ENCODE measurements around the gene BCKDHA. TPM values are rescaled to one million over a fixed set of nuclear protein-coding genes. Genes with fewer than 3 reads are reported as not detected.
A peak's percentile ranks its signal among the peaks of the same experiment; 100 is the strongest.

BCKDHA gene
- total RNA-seq, 1 experiment from 2014 or later: 19.4 TPM

- BruUV-seq (replicated peaks): TSS peak; percentile 35
- no peaks in the 10 kb centered on the region for H3K9me3 ChIP-seq
- H3K4me1 Mint-ChIP-seq (ENCODE audit: low read depth, unreplicated experiment): peaks cover 19% of the 10 kb centered on the region
- peak within 1 kb of the TSS; percentile 47 for H3K4me3 ChIP-seq (ENCODE audit: low read depth, low read length)
- DNase-seq: peak; percentile 88
- intact Hi-C loops (cut with micrococcal nuclease; ENCODE audit: unreplicated experiment): loop anchor here (1.0 kb wide), 2 partner anchors 18 to 30 kb away; partner anchors contain the start of genes BCKDHA and EXOSC5
- POLR2A ChIA-PET: interaction anchor here (0.7 to 1.9 kb wide), 2 partner anchors 13 to 780 kb away, joined by 10 to 29 read pairs; partner anchors contain the start of gene DMAC2
- peak within 1 kb of the TSS; percentile 72 for H3K4me3 Mint-ChIP-seq (ENCODE audit: unreplicated experiment)
- CTCF ChIA-PET: interaction anchor here (0.6 to 1.1 kb wide), 7 partner anchors 9 to 1807 kb away, joined by 3 to 7 read pairs (median 4); partner anchors contain the start of gene DMAC2
- peaks cover 13% of the 10 kb centered on the region; the same call in 1 of the 2 replicates for H3K4me1 ChIP-seq
- peaks cover 1% of the 10 kb centered on the region for H3K36me3 ChIP-seq (ENCODE audit: control insufficient read depth, insufficient read depth, low read length)
- no peak for TF ChIP-seq CTCF (IDR thresholded peaks at IDR 0.05; ENCODE audit: insufficient read depth in 1 of 2, low read depth in 1 of 2, low read length in 1 of 2, severe bottlenecking in 1 of 2, unreplicated experiment in 1 of 2)
- no peaks in the 10 kb centered on the region for H3K27me3 ChIP-seq (replicated peaks; ENCODE audit: control insufficient read depth, insufficient read depth, low read length)
- H3K27ac Mint-ChIP-seq (ENCODE audit: unreplicated experiment): peak within 1 kb of the TSS; percentile 81
- H3K27me3 Mint-ChIP-seq (ENCODE audit: insufficient read depth, unreplicated experiment): no peaks in the 10 kb centered on the region
- no peaks in the 10 kb centered on the region for H3K9me3 Mint-ChIP-seq (ENCODE audit: unreplicated experiment)
- peaks cover 25% of the 10 kb centered on the region for H3K36me3 Mint-ChIP-seq (ENCODE audit: insufficient read depth, unreplicated experiment)
These were observed 29.5 kb downstream of the BCKDHA start, which contains the start of gene B3GNT8 for GRCh38 chr19:41426952-41427646. B3GNT8 (minus strand) TSS chr19:41427374; CDS start chr19:41426778, 596 bp downstream.

GRCh38 chr19:41427647-41428480 lies 30.2 kb downstream of the BCKDHA start:
- no TSS peak for BruUV-seq (replicated peaks)
- H3K9me3 Mint-ChIP-seq (ENCODE audit: unreplicated experiment): no peaks in the 10 kb centered on the region
- ChIA-PET POLR2A (interaction anchor here (1.6 to 1.9 kb wide), 2 partner anchors 11 to 12 kb away, joined by 5 to 29 read pairs; partner anchors contain the start of gene DMAC2), CTCF (interaction anchor here (0.7 to 1.2 kb wide), 3 partner anchors 11 to 86 kb away, joined by 3 to 5 read pairs (median 3); partner anchors contain the start of gene DMAC2)
- H3K4me1 Mint-ChIP-seq (ENCODE audit: low read depth, unreplicated experiment): peaks cover 19% of the 10 kb centered on the region
- peaks cover 18% of the 10 kb centered on the region for H3K36me3 Mint-ChIP-seq (ENCODE audit: insufficient read depth, unreplicated experiment)
- no peak for TF ChIP-seq CTCF (IDR thresholded peaks at IDR 0.05; ENCODE audit: insufficient read depth in 1 of 2, low read depth in 1 of 2, low read length in 1 of 2, severe bottlenecking in 1 of 2, unreplicated experiment in 1 of 2)
- Histone ChIP-seq H3K36me3 (ENCODE audit: control insufficient read depth, insufficient read depth, low read length) (peaks cover 1% of the 10 kb centered on the region), H3K4me3 (ENCODE audit: low read depth, low read length) (peak overlapping the region; percentile 47), H3K4me1 (peaks cover 13% of the 10 kb centered on the region; the same call in 1 of the 2 replicates), H3K9me3 (no peaks in the 10 kb centered on the region), H3K27me3 (replicated peaks; ENCODE audit: control insufficient read depth, insufficient read depth, low read length) (no peaks in the 10 kb centered on the region)
- intact Hi-C loops (cut with micrococcal nuclease; ENCODE audit: unreplicated experiment): loop anchor here (1.0 kb wide), 2 partner anchors 19 to 31 kb away; partner anchors contain the start of genes BCKDHA and EXOSC5
- no peaks in the 10 kb centered on the region for H3K27me3 Mint-ChIP-seq (ENCODE audit: insufficient read depth, unreplicated experiment)
- peak overlapping the region; percentile 81 for H3K27ac Mint-ChIP-seq (ENCODE audit: unreplicated experiment)
- no peak for DNase-seq
- H3K4me3 Mint-ChIP-seq (ENCODE audit: unreplicated experiment): peak overlapping the region; percentile 72

- intact Hi-C loops (cut with micrococcal nuclease; ENCODE audit: unreplicated experiment): no loop called here
- Mint-ChIP-seq H3K36me3 (ENCODE audit: insufficient read depth, unreplicated experiment) (peaks cover 16% of the 10 kb centered on the region), H3K27ac (ENCODE audit: unreplicated experiment) (peak overlapping the region; percentile 72), H3K4me3 (ENCODE audit: unreplicated experiment) (no peak overlapping the region), H3K4me1 (ENCODE audit: low read depth, unreplicated experiment) (peaks cover 19% of the 10 kb centered on the region), H3K9me3 (ENCODE audit: unreplicated experiment) (no peaks in the 10 kb centered on the region), H3K27me3 (ENCODE audit: insufficient read depth, unreplicated experiment) (no peaks in the 10 kb centered on the region)
- Histone ChIP-seq H3K4me3 (ENCODE audit: low read depth, low read length) (no peak overlapping the region), H3K9me3 (no peaks in the 10 kb centered on the region), H3K36me3 (ENCODE audit: control insufficient read depth, insufficient read depth, low read length) (no peaks in the 10 kb centered on the region; the same call in none of the 2 replicates), H3K4me1 (peaks cover 13% of the 10 kb centered on the region; the same call in 1 of the 2 replicates), H3K27me3 (replicated peaks; ENCODE audit: control insufficient read depth, insufficient read depth, low read length) (no peaks in the 10 kb centered on the region)
- POLR2A ChIA-PET: interaction anchor here (1.6 kb wide), 1 partner anchor 11 kb away, joined by 5 read pairs; no protein-coding TSS in a partner anchor
- DNase-seq: no peak
- CTCF ChIA-PET: interaction anchor here (0.7 to 1.2 kb wide), 2 partner anchors 11 to 87 kb away, joined by 3 read pairs; no protein-coding TSS in a partner anchor
- TF ChIP-seq CTCF (IDR thresholded peaks at IDR 0.05; ENCODE audit: insufficient read depth in 1 of 2, low read depth in 1 of 2, low read length in 1 of 2, severe bottlenecking in 1 of 2, unreplicated experiment in 1 of 2): no peak
- no TSS peak for BruUV-seq (replicated peaks)
These were observed 30.9 kb downstream of the BCKDHA start for GRCh38 chr19:41428481-41428859.
